ENCODE measurements around the gene LRRC2. TPM values are rescaled to one million over a fixed set of nuclear protein-coding genes. Genes with fewer than 3 reads are reported as not detected.

The LRRC2 gene
- total and polyA plus RNA-seq, 9 of the 15 experiments (the other 6 are each of a cell fraction or from before 2014, with no cell fraction given), result 0.01 to 0.04 (median 0.03) TPM; not detected in 5

DNA sequence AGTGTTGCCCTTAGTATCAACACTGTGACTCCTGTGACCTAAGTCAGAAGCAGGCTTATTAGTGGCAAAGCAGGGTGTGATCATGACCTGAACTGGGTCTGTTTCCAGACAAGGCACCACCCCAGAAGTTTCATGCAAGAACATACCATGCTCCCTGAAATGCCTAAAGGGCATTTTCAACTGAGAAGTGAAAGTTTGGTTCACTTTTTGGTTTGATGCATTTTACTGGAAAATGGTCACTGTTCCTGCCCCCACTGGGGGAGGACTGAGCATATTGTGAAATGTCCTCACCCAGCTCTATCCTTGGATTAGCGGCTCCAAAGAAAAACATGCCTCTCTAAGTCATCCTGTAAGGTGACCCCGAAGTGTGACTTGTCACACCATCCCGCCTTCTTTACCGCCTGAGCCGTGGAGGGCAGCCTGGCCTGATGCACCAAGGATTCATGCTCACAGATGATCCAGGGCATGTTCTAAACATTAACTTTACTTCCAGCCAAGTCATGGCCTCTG lies 43.2 kb upstream of the LRRC2 start (continued):
- TF ChIP-seq, protein P1, sequence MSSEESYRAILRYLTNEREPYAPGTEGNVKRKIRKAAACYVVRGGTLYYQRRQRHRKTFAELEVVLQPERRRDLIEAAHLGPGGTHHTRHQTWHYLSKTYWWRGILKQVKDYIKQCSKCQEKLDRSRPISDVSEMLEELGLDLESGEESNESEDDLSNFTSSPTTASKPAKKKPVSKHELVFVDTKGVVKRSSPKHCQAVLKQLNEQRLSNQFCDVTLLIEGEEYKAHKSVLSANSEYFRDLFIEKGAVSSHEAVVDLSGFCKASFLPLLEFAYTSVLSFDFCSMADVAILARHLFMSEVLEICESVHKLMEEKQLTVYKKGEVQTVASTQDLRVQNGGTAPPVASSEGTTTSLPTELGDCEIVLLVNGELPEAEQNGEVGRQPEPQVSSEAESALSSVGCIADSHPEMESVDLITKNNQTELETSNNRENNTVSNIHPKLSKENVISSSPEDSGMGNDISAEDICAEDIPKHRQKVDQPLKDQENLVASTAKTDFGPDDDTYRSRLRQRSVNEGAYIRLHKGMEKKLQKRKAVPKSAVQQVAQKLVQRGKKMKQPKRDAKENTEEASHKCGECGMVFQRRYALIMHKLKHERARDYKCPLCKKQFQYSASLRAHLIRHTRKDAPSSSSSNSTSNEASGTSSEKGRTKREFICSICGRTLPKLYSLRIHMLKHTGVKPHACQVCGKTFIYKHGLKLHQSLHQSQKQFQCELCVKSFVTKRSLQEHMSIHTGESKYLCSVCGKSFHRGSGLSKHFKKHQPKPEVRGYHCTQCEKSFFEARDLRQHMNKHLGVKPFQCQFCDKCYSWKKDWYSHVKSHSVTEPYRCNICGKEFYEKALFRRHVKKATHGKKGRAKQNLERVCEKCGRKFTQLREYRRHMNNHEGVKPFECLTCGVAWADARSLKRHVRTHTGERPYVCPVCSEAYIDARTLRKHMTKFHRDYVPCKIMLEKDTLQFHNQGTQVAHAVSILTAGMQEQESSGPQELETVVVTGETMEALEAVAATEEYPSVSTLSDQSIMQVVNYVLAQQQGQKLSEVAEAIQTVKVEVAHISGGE (CRISPR knock-in tag; IDR thresholded peaks at IDR 0.05), result no peak

DNA sequence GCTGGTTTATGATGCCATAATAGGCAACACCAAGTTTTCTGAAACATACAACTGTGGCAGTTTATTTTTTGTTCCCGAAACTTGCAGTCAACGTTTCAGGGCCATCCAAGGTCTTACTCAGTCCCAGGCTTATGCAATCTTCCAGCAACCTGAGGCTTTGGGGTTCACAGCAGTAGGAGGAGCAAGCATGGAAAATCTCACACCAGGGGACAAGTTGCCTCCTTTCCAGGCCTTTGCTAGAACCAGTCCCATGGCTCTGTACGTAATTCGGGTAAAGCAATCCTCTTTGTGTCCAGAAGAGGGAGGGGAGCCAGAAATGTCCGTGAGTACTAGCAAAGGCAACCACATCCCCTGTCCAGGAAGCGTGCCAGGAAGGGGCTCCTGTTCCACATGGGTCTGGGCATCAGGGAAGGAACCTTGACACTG lies 41.5 kb upstream of the LRRC2 start:
- Histone ChIP-seq H3K4me3 (no peak overlapping the region), H2AFZ (ENCODE audit: low read depth, low read length) (no peak overlapping the region), H3K4me2 (ENCODE audit: insufficient read depth, low read length) (no peak overlapping the region), H3K36me3 (ENCODE audit: control insufficient read depth, insufficient read depth, low read length) (no peaks in the 10 kb centered on the region), H3K79me2 (ENCODE audit: control insufficient read depth, insufficient read depth, low read length) (no peaks in the 10 kb centered on the region), H3K27ac (ENCODE audit: extremely low read depth, low read depth, low read length) (no peak overlapping the region), H4K20me1 (replicated peaks; ENCODE audit: control insufficient read depth, insufficient read depth, low read length) (no peaks in the 10 kb centered on the region), H3K27me3 (ENCODE audit: control insufficient read depth in 2 of 2, insufficient read depth in 2 of 2, low read length in 2 of 2) (peaks cover 34 to 35% of the 10 kb centered on the region in 2 experiments), H3K9me1 (ENCODE audit: control insufficient read depth, insufficient read depth, low read length) (no peaks in the 10 kb centered on the region), H3K4me1 (replicated peaks in 1 of 2; ENCODE audit: control insufficient read depth in 2 of 2, insufficient read depth in 2 of 2, low read length in 2 of 2) (no peaks in the 10 kb centered on the region), H3K9ac (ENCODE audit: insufficient read depth in 1 of 2, low read depth in 2 of 2, low read length in 2 of 2) (no peak overlapping the region), H3K9me3 (replicated peaks; ENCODE audit: control insufficient read depth, insufficient read depth, low read depth, low read length) (no peaks in the 10 kb centered on the region)
- ChIA-PET CTCF (ENCODE audit: low intra/inter-chr PET ratio) (interaction anchor here (0.6 to 1.3 kb wide), 2 partner anchors 119 to 143 kb away, joined by 3 to 4 read pairs; partner anchors contain the start of gene LTF), POLR2A (interaction anchor here (0.5 to 1.6 kb wide), 3 partner anchors 9 to 87 kb away, joined by 3 to 6 read pairs (median 3); no protein-coding TSS in a partner anchor)
- ATAC-seq, result peak; percentile 92
- no TSS peak for BruUV-seq (replicated peaks)
- peak in 3 of 4 experiments; percentile 33 to 52 (median 48) for DNase-seq (ENCODE audit: extremely low read depth in 1 of 4, low spot score in 3 of 4)
- peak; percentile 86 for FAIRE-seq
- in situ Hi-C loops (cut with MboI) (no loop called here), intact Hi-C loops (cut with micrococcal nuclease) (no loop called here)
- WGBS (ENCODE audit: insufficient coverage, low coverage, missing lambda C conversion rate), result 1% methylated on average over 6 of the region's 6 CpGs
- TF ChIP-seq GATA2 (CRISPR knock-in tag; IDR thresholded peaks at IDR 0.05), result no peak
- TF ChIP-seq YY1 (IDR thresholded peaks at IDR 0.05; ENCODE audit: borderline replicate concordance in 1 of 3, control insufficient read depth in 1 of 3, extremely low read depth in 1 of 3, insufficient read depth in 3 of 3, insufficient read length in 1 of 3, insufficient replicate concordance in 2 of 3, low read depth in 1 of 3, low read length in 2 of 3), result no peak
- peak; percentile 86 for TF ChIP-seq CEBPG (CRISPR knock-in tag; IDR thresholded peaks at IDR 0.05)
- peak; percentile 87 to 99 for TF ChIP-seq CEBPG (tag; conservative IDR thresholded peaks at IDR 0.05 in 1 of 2, IDR thresholded peaks at IDR 0.05 in 1 of 2)
- no peak for TF ChIP-seq ZBED1 (IDR thresholded peaks at IDR 0.05)
- TF ChIP-seq ZFX (CRISPR knock-in tag; IDR thresholded peaks at IDR 0.05), result no peak
- TF ChIP-seq, protein P2, sequence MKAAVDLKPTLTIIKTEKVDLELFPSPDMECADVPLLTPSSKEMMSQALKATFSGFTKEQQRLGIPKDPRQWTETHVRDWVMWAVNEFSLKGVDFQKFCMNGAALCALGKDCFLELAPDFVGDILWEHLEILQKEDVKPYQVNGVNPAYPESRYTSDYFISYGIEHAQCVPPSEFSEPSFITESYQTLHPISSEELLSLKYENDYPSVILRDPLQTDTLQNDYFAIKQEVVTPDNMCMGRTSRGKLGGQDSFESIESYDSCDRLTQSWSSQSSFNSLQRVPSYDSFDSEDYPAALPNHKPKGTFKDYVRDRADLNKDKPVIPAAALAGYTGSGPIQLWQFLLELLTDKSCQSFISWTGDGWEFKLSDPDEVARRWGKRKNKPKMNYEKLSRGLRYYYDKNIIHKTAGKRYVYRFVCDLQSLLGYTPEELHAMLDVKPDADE (conservative IDR thresholded peaks at IDR 0.05; ENCODE audit: control insufficient read depth, low read depth, low read length), result no peak
- no peak for TF ChIP-seq TRIM28 (IDR thresholded peaks at IDR 0.05)
- TF ChIP-seq ZNF253 (CRISPR knock-in tag; conservative IDR thresholded peaks at IDR 0.05), result no peak
- TF ChIP-seq DNMT1 (IDR thresholded peaks at IDR 0.05), result no peak
- TF ChIP-seq RFX1 (IDR thresholded peaks at IDR 0.05), result no peak
- no peak for TF ChIP-seq ZNF717 (CRISPR knock-in tag; IDR thresholded peaks at IDR 0.05)
- TF ChIP-seq ZNF445 (CRISPR knock-in tag; IDR thresholded peaks at IDR 0.05; ENCODE audit: low read depth), result no peak
- TF ChIP-seq, protein P3, sequence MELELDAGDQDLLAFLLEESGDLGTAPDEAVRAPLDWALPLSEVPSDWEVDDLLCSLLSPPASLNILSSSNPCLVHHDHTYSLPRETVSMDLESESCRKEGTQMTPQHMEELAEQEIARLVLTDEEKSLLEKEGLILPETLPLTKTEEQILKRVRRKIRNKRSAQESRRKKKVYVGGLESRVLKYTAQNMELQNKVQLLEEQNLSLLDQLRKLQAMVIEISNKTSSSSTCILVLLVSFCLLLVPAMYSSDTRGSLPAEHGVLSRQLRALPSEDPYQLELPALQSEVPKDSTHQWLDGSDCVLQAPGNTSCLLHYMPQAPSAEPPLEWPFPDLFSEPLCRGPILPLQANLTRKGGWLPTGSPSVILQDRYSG (tag; conservative IDR thresholded peaks at IDR 0.05; ENCODE audit: low read depth), result no peak
